ENCODE results near the gene GREM2. TPM values are rescaled to one million over a fixed set of nuclear protein-coding genes. Genes with fewer than 3 reads are reported as not detected.

Gene GREM2
- total RNA-seq, 1 experiment from 2014 or later = not detected

DNA sequence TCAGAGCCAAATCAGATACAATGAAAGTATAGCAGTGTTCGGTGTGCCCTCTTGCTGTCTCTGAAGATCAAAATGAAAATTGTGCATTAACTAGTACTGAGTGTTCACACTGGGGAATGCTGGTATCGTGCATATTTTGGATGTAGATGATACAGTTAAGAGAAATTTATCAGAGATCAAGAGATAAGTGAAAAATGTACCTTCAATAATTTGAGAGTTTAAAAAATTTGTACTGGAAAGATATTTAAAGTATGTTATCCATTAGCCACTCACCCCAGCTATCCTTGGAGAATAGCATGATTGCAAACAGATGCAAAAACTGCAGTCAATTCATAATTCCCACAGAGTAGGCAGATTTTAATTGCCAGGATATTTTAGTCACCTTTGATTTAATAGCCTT is 56.4 kb downstream of the GREM2 start:
- TF ChIP-seq, protein P1, sequence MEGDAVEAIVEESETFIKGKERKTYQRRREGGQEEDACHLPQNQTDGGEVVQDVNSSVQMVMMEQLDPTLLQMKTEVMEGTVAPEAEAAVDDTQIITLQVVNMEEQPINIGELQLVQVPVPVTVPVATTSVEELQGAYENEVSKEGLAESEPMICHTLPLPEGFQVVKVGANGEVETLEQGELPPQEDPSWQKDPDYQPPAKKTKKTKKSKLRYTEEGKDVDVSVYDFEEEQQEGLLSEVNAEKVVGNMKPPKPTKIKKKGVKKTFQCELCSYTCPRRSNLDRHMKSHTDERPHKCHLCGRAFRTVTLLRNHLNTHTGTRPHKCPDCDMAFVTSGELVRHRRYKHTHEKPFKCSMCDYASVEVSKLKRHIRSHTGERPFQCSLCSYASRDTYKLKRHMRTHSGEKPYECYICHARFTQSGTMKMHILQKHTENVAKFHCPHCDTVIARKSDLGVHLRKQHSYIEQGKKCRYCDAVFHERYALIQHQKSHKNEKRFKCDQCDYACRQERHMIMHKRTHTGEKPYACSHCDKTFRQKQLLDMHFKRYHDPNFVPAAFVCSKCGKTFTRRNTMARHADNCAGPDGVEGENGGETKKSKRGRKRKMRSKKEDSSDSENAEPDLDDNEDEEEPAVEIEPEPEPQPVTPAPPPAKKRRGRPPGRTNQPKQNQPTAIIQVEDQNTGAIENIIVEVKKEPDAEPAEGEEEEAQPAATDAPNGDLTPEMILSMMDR (conservative IDR thresholded peaks at IDR 0.05) = no peak
- Histone ChIP-seq H3T11ph (ENCODE audit: low read length) (no peak overlapping the region), H4K91ac (ENCODE audit: insufficient read length, low read depth, low read length) (no peak overlapping the region), H3K9me3 (ENCODE audit: control insufficient read depth, low read depth, low read length) (no peaks in the 10 kb centered on the region), H3K4ac (ENCODE audit: low read depth, low read length) (no peak overlapping the region), H3K4me1 (ENCODE audit: insufficient read depth, low read length) (no peaks in the 10 kb centered on the region), H2BK15ac (ENCODE audit: low read depth, low read length) (no peak overlapping the region), H3K23me2 (ENCODE audit: insufficient read length, low read depth, low read length, poor library complexity, severe bottlenecking) (no peaks in the 10 kb centered on the region), H3K23ac (ENCODE audit: insufficient read length, low read depth, low read length) (no peak overlapping the region), H3K56ac (ENCODE audit: insufficient read length, low read depth, low read length) (no peak overlapping the region), H3K18ac (ENCODE audit: insufficient read length, low read depth, low read length) (no peak overlapping the region), H3K27ac (ENCODE audit: insufficient read length, low read depth, low read length) (no peak overlapping the region), H3K14ac (ENCODE audit: insufficient read depth, low read length) (no peak overlapping the region), H3K9ac (ENCODE audit: extremely low read depth, insufficient read length, low read length) (no peak overlapping the region), H2BK5ac (ENCODE audit: insufficient read length, low read length) (no peak overlapping the region), H3K27me3 (ENCODE audit: insufficient read depth, low read length) (no peaks in the 10 kb centered on the region), H2BK120ac (ENCODE audit: low read depth, low read length, poor library complexity, severe bottlenecking) (no peak overlapping the region), H3K4me2 (ENCODE audit: insufficient read depth, insufficient read length, low read length) (no peak overlapping the region), H2AK5ac (ENCODE audit: insufficient read length, low read length) (no peak overlapping the region), H4K8ac (replicated peaks; ENCODE audit: insufficient read length, low read depth, low read length) (no peak overlapping the region), H4K5ac (ENCODE audit: insufficient read length, low read depth, low read length) (no peak overlapping the region), H2AFZ (ENCODE audit: low read length) (no peak overlapping the region), H2BK12ac (ENCODE audit: insufficient read length, low read depth, low read length) (no peak overlapping the region), H2BK20ac (ENCODE audit: low read depth, low read length, poor library complexity, severe bottlenecking) (no peak overlapping the region), H3K79me2 (ENCODE audit: insufficient read depth, low read length) (no peaks in the 10 kb centered on the region), H4K20me1 (ENCODE audit: control insufficient read depth, insufficient read depth, insufficient read length) (no peaks in the 10 kb centered on the region), H3K79me1 (ENCODE audit: insufficient read depth, low read depth, low read length, poor library complexity, severe bottlenecking) (no peaks in the 10 kb centered on the region)
- no peak overlapping the region for H3K4me3 Mint-ChIP-seq
- H3K4me1 Mint-ChIP-seq = no peaks in the 10 kb centered on the region
- H3K36me3 Mint-ChIP-seq (ENCODE audit: insufficient read depth in 1 of 3, low read depth in 3 of 3) = no peaks in the 10 kb centered on the region
- no peaks in the 10 kb centered on the region for H3K27me3 Mint-ChIP-seq (ENCODE audit: low read depth)
- no peak for DNase-seq
- no CpG with 5 or more reads among the region's 2 CpGs for WGBS (ENCODE audit: extremely low coverage, insufficient read length, low lambda C conversion rate)
- no peaks in the 10 kb centered on the region for H3K9me3 Mint-ChIP-seq
- H3K27ac Mint-ChIP-seq = no peak overlapping the region
